Liver (tissue), 9 donors: Measurements from ENCODE around the gene SYNPO2. TPM values are rescaled to one million over a fixed set of nuclear protein-coding genes. Genes with fewer than 3 reads are reported as not detected.

Experiments
- DNase-seq: peaks from one replicate; pipeline ENCODE4 v3.0.0-alpha.2; 2017; ENCODE audit warnings: low spot score
- H3K27ac ChIP-seq, 2 donors: one replicate each; pipeline ENCODE4 v1.7.0; 2013; ENCODE audit warnings: inconsistent platforms in 2 of 2, low read length in 2 of 2, control low read depth in 1 of 2, low read depth in 1 of 2, mild to moderate bottlenecking in 1 of 2
- H3K27me3 ChIP-seq, 4 donors: one replicate each; pipeline versions ENCODE4 v1.6.1 to v1.7.0; 2013; ENCODE audit warnings: low read length in 3 of 4, inconsistent platforms in 1 of 4, mild to moderate bottlenecking in 1 of 4, moderate library complexity in 1 of 4; ENCODE audit not compliant: control insufficient read depth in 4 of 4, insufficient read depth in 4 of 4
- H3K36me3 ChIP-seq, 4 donors: one replicate each; pipeline versions ENCODE4 v1.6.1 to v1.7.0; 2013; ENCODE audit warnings: low read length in 3 of 4, mild to moderate bottlenecking in 3 of 4, low read depth in 1 of 4, moderate library complexity in 1 of 4; ENCODE audit not compliant: control insufficient read depth in 4 of 4, insufficient read depth in 3 of 4
- H3K4me1 ChIP-seq, 4 donors: one replicate each; pipeline versions ENCODE4 v1.6.1 to v1.7.0; 2013; ENCODE audit warnings: low read length in 3 of 4, mild to moderate bottlenecking in 3 of 4, moderate library complexity in 1 of 4; ENCODE audit not compliant: control insufficient read depth in 4 of 4, insufficient read depth in 4 of 4
- H3K4me3 ChIP-seq, 3 donors: one replicate each; pipeline versions ENCODE4 v1.6.1 to v1.7.0; 2013; ENCODE audit warnings: low read length in 3 of 3, control low read depth in 1 of 3, low read depth in 1 of 3, mild to moderate bottlenecking in 1 of 3
- H3K9ac ChIP-seq, 2 donors: one replicate each; pipeline ENCODE4 v1.7.0; 2013; ENCODE audit warnings: low read length in 2 of 2, mild to moderate bottlenecking in 2 of 2, moderate library complexity in 2 of 2, control low read depth in 1 of 2, low read depth in 1 of 2
- H3K9me3 ChIP-seq, 4 donors: one replicate each; pipeline versions ENCODE4 v1.6.1 to v1.7.0; 2013; ENCODE audit warnings: low read length in 3 of 4; ENCODE audit not compliant: control insufficient read depth in 4 of 4
- CTCF ChIP-seq: fragments of 150-350 bp; IDR thresholded peaks from 2 replicates; pipeline ENCODE4 v1.5.1; 2017; ENCODE audit warnings: improper control_type of control experiment, low read depth, low read length; ENCODE audit not compliant: missing input control
- EGR1 ChIP-seq, 2 donors: IDR thresholded peaks; 2 replicates each; pipeline ENCODE4 v1.6.1; 2016 to 2018; ENCODE audit warnings: antibody characterized with exemption in 2 of 2, low read depth in 2 of 2
- FOXA2 ChIP-seq: IDR thresholded peaks from 2 replicates; pipeline ENCODE4 v1.6.1; 2016; ENCODE audit warnings: antibody characterized with exemption
- GABPA ChIP-seq, 2 donors: IDR thresholded peaks in 1 of 2; conservative IDR thresholded peaks in 1 of 2; 2 replicates each; pipeline ENCODE4 v1.6.1; 2016; ENCODE audit warnings: antibody characterized with exemption in 2 of 2, mild to moderate bottlenecking in 1 of 2, moderate library complexity in 1 of 2
- HNF4A ChIP-seq, 2 donors: conservative IDR thresholded peaks; 2 replicates each; pipeline ENCODE4 v1.6.1; 2016; ENCODE audit warnings: antibody characterized with exemption in 2 of 2, mild to moderate bottlenecking in 2 of 2
- HNF4G ChIP-seq: IDR thresholded peaks from 2 replicates; pipeline ENCODE4 v1.6.1; 2016; ENCODE audit warnings: antibody characterized with exemption
- JUND ChIP-seq, 2 donors: IDR thresholded peaks; 2 replicates each; pipeline ENCODE4 v1.6.1; 2016; ENCODE audit warnings: antibody characterized with exemption in 2 of 2
- MAX ChIP-seq: IDR thresholded peaks from 2 replicates; pipeline ENCODE4 v1.6.1; 2016; ENCODE audit warnings: antibody characterized with exemption
- NR2F2 ChIP-seq: IDR thresholded peaks from 2 replicates; pipeline ENCODE4 v1.6.1; 2016; ENCODE audit warnings: antibody characterized with exemption
- RAD21 ChIP-seq, 2 donors: IDR thresholded peaks; 2 replicates each; pipeline ENCODE4 v1.6.1; 2016; ENCODE audit warnings: antibody characterized with exemption in 2 of 2, mild to moderate bottlenecking in 2 of 2
- RXRA ChIP-seq, 2 donors: IDR thresholded peaks; 2 replicates each; pipeline ENCODE4 v1.6.1; 2017 to 2018; ENCODE audit warnings: antibody characterized with exemption in 2 of 2, mild to moderate bottlenecking in 1 of 2
- SP1 ChIP-seq: IDR thresholded peaks from 2 replicates; pipeline ENCODE4 v1.6.1; 2018; ENCODE audit warnings: antibody characterized with exemption, mild to moderate bottlenecking
- TAF1 ChIP-seq: conservative IDR thresholded peaks from 2 replicates; pipeline ENCODE4 v1.6.1; 2016; ENCODE audit warnings: antibody characterized with exemption, mild to moderate bottlenecking
- YY1 ChIP-seq: IDR thresholded peaks from 2 replicates; pipeline ENCODE4 v1.6.1; 2016; ENCODE audit warnings: antibody characterized with exemption, mild to moderate bottlenecking
- WGBS: extraction: QIAGEN DNeasy Blood & Tissue Kit; methylation state at CpG from one replicate; pipeline ENCODE4 v1.1.7; 2013; 5-methylcytosine and 5-hydroxymethylcytosine counted together
- polyA plus RNA-seq, 2 donors: library from polyadenylated mRNA; stranded (reverse) in 1 of 2; unstranded in 1 of 2; fragments of 200-250 nt in 1 of 2; fragments of >200 nt in 1 of 2; fragmentation: Nextera tagmentation in 1 of 2; extraction: Ambion mirVana in 1 of 2; gene quantifications; one replicate each; pipeline versions ENCODE4 v1.2.1 to v1.2.3, GENCODE V29; 2013 to 2015
- total RNA-seq, 2 donors: library from RNA; depleted of rRNA; stranded (reverse); fragments of >200 nt; gene quantifications; one replicate each; pipeline ENCODE4 v1.2.3, GENCODE V29; 2014
- TF ChIP-seq, protein P1 (sequence below): IDR thresholded peaks from 2 replicates; pipeline ENCODE4 v1.6.1; 2016; ENCODE audit warnings: antibody characterized with exemption
- TF ChIP-seq, protein P2 (sequence below): IDR thresholded peaks from 2 replicates; pipeline ENCODE4 v1.6.1; 2016; ENCODE audit warnings: antibody characterized with exemption
- TF ChIP-seq, protein P3 (sequence below): IDR thresholded peaks from 2 replicates; pipeline ENCODE4 v1.6.1; 2016; ENCODE audit warnings: antibody characterized with exemption, mild to moderate bottlenecking
- donor health status: healthy.
- donor health status: healthy.
- donor health status: healthy.
- donor health status: healthy.
- donor health status: healthy.

SYNPO2 gene
- total and polyA plus RNA-seq, 4 donors: 2.4 to 10.9 (median 3.4) TPM

DNA sequence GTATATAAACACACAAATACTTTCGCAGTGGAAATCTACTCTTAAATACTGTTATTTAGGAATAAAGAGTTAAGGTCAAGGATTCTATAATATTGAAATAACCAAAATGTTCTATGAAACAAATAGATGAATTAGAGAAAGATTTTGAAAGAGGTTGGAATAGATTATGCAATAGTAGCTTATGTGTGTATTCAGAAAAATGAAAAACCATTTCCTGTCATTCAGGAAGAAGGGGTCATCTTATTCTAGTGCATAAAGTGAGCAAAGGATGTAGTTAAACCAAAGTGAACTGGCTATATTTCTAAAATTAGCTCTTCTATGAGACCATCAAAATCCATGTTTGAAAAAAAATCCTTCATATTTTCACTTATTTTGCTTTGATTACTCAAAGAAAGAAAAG lies 217.0 kb downstream of the SYNPO2 start:
- H3K27me3 ChIP-seq: no peaks in the 10 kb centered on the region
- H3K27ac ChIP-seq: no peak overlapping the region
- no peaks in the 10 kb centered on the region for H3K4me1 ChIP-seq
- H3K9me3 ChIP-seq: no peaks in the 10 kb centered on the region
- WGBS: 93% methylated on average over 1 of the region's 1 CpG
- TF ChIP-seq HNF4A (conservative IDR thresholded peaks at IDR 0.05) (no peak), YY1 (no peak), GABPA (IDR thresholded peaks at IDR 0.05 in 1 of 2, conservative IDR thresholded peaks at IDR 0.05 in 1 of 2) (no peak), RAD21 (IDR thresholded peaks at IDR 0.05) (no peak), TAF1 (no peak), CTCF (no peak), NR2F2 (no peak), MAX (no peak), SP1 (no peak), EGR1 (IDR thresholded peaks at IDR 0.05; ENCODE audit: low read depth in 2 of 2) (no peak), RXRA (IDR thresholded peaks at IDR 0.05) (no peak), JUND (IDR thresholded peaks at IDR 0.05) (no peak), FOXA2 (no peak), HNF4G (no peak)
- TF ChIP-seq, protein P1, sequence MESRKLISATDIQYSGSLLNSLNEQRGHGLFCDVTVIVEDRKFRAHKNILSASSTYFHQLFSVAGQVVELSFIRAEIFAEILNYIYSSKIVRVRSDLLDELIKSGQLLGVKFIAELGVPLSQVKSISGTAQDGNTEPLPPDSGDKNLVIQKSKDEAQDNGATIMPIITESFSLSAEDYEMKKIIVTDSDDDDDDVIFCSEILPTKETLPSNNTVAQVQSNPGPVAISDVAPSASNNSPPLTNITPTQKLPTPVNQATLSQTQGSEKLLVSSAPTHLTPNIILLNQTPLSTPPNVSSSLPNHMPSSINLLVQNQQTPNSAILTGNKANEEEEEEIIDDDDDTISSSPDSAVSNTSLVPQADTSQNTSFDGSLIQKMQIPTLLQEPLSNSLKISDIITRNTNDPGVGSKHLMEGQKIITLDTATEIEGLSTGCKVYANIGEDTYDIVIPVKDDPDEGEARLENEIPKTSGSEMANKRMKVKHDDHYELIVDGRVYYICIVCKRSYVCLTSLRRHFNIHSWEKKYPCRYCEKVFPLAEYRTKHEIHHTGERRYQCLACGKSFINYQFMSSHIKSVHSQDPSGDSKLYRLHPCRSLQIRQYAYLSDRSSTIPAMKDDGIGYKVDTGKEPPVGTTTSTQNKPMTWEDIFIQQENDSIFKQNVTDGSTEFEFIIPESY: no peak
- TF ChIP-seq, protein P2, sequence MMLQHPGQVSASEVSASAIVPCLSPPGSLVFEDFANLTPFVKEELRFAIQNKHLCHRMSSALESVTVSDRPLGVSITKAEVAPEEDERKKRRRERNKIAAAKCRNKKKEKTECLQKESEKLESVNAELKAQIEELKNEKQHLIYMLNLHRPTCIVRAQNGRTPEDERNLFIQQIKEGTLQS: no peak
- TF ChIP-seq, protein P3, sequence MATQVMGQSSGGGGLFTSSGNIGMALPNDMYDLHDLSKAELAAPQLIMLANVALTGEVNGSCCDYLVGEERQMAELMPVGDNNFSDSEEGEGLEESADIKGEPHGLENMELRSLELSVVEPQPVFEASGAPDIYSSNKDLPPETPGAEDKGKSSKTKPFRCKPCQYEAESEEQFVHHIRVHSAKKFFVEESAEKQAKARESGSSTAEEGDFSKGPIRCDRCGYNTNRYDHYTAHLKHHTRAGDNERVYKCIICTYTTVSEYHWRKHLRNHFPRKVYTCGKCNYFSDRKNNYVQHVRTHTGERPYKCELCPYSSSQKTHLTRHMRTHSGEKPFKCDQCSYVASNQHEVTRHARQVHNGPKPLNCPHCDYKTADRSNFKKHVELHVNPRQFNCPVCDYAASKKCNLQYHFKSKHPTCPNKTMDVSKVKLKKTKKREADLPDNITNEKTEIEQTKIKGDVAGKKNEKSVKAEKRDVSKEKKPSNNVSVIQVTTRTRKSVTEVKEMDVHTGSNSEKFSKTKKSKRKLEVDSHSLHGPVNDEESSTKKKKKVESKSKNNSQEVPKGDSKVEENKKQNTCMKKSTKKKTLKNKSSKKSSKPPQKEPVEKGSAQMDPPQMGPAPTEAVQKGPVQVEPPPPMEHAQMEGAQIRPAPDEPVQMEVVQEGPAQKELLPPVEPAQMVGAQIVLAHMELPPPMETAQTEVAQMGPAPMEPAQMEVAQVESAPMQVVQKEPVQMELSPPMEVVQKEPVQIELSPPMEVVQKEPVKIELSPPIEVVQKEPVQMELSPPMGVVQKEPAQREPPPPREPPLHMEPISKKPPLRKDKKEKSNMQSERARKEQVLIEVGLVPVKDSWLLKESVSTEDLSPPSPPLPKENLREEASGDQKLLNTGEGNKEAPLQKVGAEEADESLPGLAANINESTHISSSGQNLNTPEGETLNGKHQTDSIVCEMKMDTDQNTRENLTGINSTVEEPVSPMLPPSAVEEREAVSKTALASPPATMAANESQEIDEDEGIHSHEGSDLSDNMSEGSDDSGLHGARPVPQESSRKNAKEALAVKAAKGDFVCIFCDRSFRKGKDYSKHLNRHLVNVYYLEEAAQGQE: no peak
- DNase-seq: no peak
- no peaks in the 10 kb centered on the region for H3K36me3 ChIP-seq
- H3K4me3 ChIP-seq: no peak overlapping the region
- no peak overlapping the region for H3K9ac ChIP-seq
